Activated CD8-positive, alpha-beta T cell treated with anti-CD3 and anti-CD28 coated beads, Interleukin-2, amount 10 ng/mL, durations not matched to agents 7 days and 5 days (primary cell): ENCODE measurements around the gene FAR1. TPM values are rescaled to one million over a fixed set of nuclear protein-coding genes. Genes with fewer than 3 reads are reported as not detected.

ENCODE experiments used
- ATAC-seq: fragments of 150-1000 bp; cut with Tn5 transposase; one replicate; pipeline ENCODE4 v1.10.0; 2021; ENCODE audit warnings: moderate library complexity
- CTCF ChIA-PET: fragments of 350-600 bp; sonication (Branson Sonifier 250); formaldehyde crosslinking; loops from one replicate; lab custom pipeline; 2021; ENCODE audit warnings: antibody characterized with exemption; lab: Charles Lee
- POLR2A ChIA-PET: fragments of 350-600 bp; sonication (Branson Sonifier 250); formaldehyde crosslinking; loops from one replicate; lab custom pipeline; 2021; ENCODE audit warnings: antibody characterized with exemption; lab: Charles Lee
- DNase-seq: peaks from one replicate; pipeline ENCODE4 v3.0.0-alpha.2; 2020
- H3K27ac Mint-ChIP-seq: one replicate; pipeline ENCODE4 v1.8.0; 2021; ENCODE audit warnings: mild to moderate bottlenecking, mixed read lengths
- H3K27me3 Mint-ChIP-seq: one replicate; pipeline ENCODE4 v1.8.0; 2021; ENCODE audit warnings: low read depth, mixed read lengths
- H3K36me3 Mint-ChIP-seq: one replicate; pipeline ENCODE4 v1.8.0; 2021; ENCODE audit warnings: low read depth, mixed read lengths
- H3K4me1 Mint-ChIP-seq: one replicate; pipeline ENCODE4 v1.8.0; 2021; ENCODE audit warnings: low read depth, mixed read lengths
- H3K4me3 Mint-ChIP-seq: one replicate; pipeline ENCODE4 v1.8.0; 2021; ENCODE audit warnings: mild to moderate bottlenecking, mixed read lengths
- H3K9me3 Mint-ChIP-seq: one replicate; pipeline ENCODE4 v1.8.0; 2022; ENCODE audit warnings: mixed read lengths; ENCODE audit not compliant: insufficient read depth
- total RNA-seq, 2 experiments: library from RNA; stranded (reverse); gene quantifications; one replicate each; pipeline ENCODE4 v1.2.3, GENCODE V29; 2021

Gene FAR1
- total RNA-seq, 2 experiments from 2014 or later = 65.3 to 65.8 TPM

DNA sequence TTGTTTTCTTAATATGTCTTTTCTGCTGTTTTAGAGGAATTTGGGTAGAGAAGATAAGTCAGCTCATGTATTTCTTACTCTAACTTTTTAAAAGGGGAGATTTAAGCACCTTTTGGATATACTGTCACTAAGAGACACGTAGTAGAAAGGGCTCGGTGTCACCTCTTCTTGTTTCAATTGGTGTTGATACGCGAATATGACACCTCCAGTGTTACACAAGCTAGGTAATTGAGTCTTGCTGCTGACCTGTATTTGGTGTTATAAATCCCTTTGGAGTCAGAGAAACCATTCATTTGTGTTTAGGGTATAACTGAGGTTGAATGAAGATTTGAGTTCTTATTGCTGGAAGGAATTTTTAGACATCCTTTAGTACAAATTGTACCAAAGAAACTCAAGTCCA, 25.6 kb downstream of the FAR1 start:
- H3K9me3 Mint-ChIP-seq = peaks cover 4% of the 10 kb centered on the region
- H3K27ac Mint-ChIP-seq = no peak overlapping the region
- peaks cover 29% of the 10 kb centered on the region for H3K36me3 Mint-ChIP-seq
- H3K27me3 Mint-ChIP-seq = no peaks in the 10 kb centered on the region
- H3K4me1 Mint-ChIP-seq = peaks cover 5% of the 10 kb centered on the region
- CTCF ChIA-PET = interaction anchor here (0.7 to 1.9 kb wide), 2 partner anchors 8 to 115 kb away, joined by 3 to 6 read pairs; no protein-coding TSS in a partner anchor
- H3K4me3 Mint-ChIP-seq = no peak overlapping the region
- POLR2A ChIA-PET = no interaction called here
- ATAC-seq (no peak), DNase-seq (no peak)

DNA sequence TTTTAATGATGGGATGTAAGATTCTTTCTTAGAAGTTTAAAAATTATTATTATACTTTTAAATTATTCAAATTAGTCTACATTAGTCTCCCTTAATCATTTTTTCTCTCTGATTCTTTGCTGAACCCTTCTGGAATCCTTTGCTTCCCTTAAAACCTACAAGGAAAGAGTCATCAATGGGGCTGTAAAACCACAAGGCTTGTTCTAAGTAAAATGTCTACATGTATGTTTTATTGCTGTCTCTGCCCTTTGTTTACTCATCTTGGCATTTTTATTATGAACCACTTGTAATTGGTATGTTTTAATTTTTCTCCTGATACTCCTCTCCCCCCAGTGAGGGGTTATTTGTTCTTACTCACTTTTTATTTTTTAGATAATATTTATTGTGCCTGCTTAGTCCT, 27.4 kb downstream of the FAR1 start:
- Mint-ChIP-seq H3K4me3 (no peak overlapping the region), H3K4me1 (peaks cover 5% of the 10 kb centered on the region), H3K36me3 (peaks cover 22% of the 10 kb centered on the region), H3K27me3 (no peaks in the 10 kb centered on the region), H3K9me3 (no peaks in the 10 kb centered on the region), H3K27ac (no peak overlapping the region)
- POLR2A ChIA-PET = no interaction called here
- ATAC-seq (no peak), DNase-seq (no peak)
- CTCF ChIA-PET = no interaction called here

DNA sequence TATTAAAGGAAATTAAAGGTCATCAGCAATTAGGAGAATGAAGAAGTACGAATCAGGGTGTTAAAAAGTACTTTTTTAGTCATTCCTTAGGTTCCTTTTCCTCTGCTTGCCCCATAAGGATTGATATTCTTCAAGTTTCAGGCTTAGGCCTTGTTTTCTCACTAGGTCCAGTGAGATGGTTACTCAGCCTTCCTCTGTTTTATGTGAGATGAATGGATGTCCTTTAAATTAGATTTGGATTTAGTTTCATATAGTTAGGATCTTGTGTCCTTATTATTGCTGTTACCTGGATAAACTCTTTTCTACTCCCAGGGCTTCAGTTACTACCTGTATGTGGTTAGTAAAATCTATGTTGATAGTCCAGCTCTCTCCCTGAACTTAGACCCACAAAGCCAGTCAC, 29.2 kb downstream of the FAR1 start:
- CTCF ChIA-PET = no interaction called here
- peaks cover 26% of the 10 kb centered on the region for H3K36me3 Mint-ChIP-seq

DNA sequence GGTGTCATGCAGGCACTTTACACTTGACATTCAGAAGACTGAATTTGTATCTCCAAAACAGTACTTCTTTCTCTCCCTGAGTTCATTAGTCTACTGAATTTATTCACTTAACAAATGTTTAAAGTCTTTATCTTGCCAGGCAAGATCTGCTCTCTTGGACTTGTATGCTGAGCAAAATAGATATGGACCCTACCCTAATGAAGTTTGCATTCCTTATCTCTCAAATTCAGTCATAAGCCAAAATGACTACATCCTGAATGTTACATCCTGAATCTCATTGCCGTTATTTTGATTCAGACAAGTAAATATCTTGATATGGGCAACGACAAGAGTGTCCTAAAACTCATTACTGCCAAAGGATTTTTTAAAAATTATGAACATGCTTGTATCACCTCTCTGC, 29.7 kb downstream of the FAR1 start:
- no peaks in the 10 kb centered on the region for H3K9me3 Mint-ChIP-seq
- H3K4me1 Mint-ChIP-seq = peaks cover 2% of the 10 kb centered on the region
- H3K27ac Mint-ChIP-seq = no peak overlapping the region
- H3K36me3 Mint-ChIP-seq = peaks cover 28% of the 10 kb centered on the region
- ATAC-seq (no peak), DNase-seq (no peak)
- H3K27me3 Mint-ChIP-seq = no peaks in the 10 kb centered on the region
- H3K4me3 Mint-ChIP-seq = no peak overlapping the region
- POLR2A ChIA-PET = no interaction called here
- CTCF ChIA-PET = no interaction called here

More for the DNA sequence above, 29.2 kb downstream of the FAR1 start:
- H3K4me1 Mint-ChIP-seq = peaks cover 4% of the 10 kb centered on the region
- no peak for ATAC-seq
- no peak overlapping the region for H3K27ac Mint-ChIP-seq
- POLR2A ChIA-PET = no interaction called here
- H3K4me3 Mint-ChIP-seq = no peak overlapping the region
- no peaks in the 10 kb centered on the region for H3K27me3 Mint-ChIP-seq
- no peak for DNase-seq
- H3K9me3 Mint-ChIP-seq = no peaks in the 10 kb centered on the region

DNA sequence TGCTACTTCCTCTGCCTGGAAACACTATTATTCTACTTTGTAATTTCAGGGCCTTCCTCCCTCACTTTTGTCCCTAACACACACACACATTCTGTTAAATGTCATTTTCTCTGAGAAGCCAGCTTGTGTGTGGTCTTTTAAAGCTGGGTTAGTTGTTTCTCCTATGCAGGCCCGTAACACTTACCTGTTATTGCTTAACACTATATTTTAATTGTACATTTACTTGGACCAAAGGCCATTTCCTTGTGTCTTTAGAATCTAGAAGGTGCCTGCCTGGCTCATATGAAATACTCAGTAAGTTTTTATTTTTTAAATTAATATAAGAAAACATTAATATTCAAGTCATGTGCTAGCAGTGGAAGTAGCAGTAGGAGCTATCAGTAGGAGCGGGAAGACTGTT, 30.6 kb downstream of the FAR1 start:
- ATAC-seq (no peak), DNase-seq (no peak)
- Mint-ChIP-seq H3K4me1 (no peaks in the 10 kb centered on the region), H3K27ac (no peak overlapping the region), H3K27me3 (no peaks in the 10 kb centered on the region), H3K36me3 (peaks cover 34% of the 10 kb centered on the region), H3K9me3 (no peaks in the 10 kb centered on the region), H3K4me3 (no peak overlapping the region)
- CTCF ChIA-PET = interaction anchor here (0.6 kb wide), 1 partner anchor 471 kb away, joined by 3 read pairs; no protein-coding TSS in a partner anchor
- POLR2A ChIA-PET = no interaction called here

DNA sequence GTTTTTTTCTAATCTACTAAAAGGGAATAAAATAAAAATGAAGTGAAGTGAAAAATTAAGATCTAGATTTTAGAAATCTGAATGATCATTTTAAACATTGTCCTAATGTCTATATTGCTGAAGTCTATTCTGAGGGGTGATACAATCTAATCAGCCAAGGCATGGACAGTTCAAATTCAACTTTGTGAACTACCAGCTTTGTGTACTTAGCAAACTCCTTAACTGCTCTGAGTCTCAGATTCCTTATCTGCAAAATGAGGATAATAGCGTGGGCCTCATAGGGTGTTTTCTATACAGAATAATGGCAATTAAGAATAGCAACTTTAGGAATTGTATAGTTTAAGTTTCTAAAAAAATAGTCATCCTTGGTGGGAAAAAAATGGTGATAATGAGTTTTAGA, 31.4 kb downstream of the FAR1 start:
- Mint-ChIP-seq H3K36me3 (peaks cover 35% of the 10 kb centered on the region), H3K4me1 (no peaks in the 10 kb centered on the region), H3K27me3 (no peaks in the 10 kb centered on the region), H3K9me3 (no peaks in the 10 kb centered on the region), H3K27ac (no peak overlapping the region), H3K4me3 (no peak overlapping the region)
- CTCF ChIA-PET = no interaction called here
- ATAC-seq = no peak
- no peak for DNase-seq
- POLR2A ChIA-PET = no interaction called here

DNA sequence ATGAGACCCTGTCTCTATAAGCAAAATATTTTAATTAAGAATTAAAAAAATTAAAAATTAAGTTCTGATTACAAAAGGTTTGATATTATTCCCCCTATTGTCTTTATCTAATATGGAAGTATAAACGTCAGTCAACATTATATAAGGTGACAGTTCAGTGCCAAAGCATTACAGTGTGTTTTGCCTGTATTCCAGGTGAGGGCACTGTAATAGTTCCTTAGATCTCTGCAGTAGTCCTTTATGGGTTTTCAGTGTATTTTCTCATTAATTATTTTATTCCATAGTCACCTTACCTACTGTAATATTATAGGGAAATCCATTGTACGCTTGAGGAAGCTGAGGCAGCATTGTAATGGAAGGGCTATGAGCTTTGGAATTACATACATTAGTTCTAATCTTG, 33.0 kb downstream of the FAR1 start:
- H3K27ac Mint-ChIP-seq = no peak overlapping the region
- no peaks in the 10 kb centered on the region for H3K27me3 Mint-ChIP-seq
- H3K9me3 Mint-ChIP-seq = no peaks in the 10 kb centered on the region
- no peak for DNase-seq
- H3K36me3 Mint-ChIP-seq = peaks cover 31% of the 10 kb centered on the region
- H3K4me1 Mint-ChIP-seq = no peaks in the 10 kb centered on the region
- CTCF ChIA-PET = interaction anchor here (1.0 to 1.5 kb wide), 2 partner anchors 8 to 71 kb away, joined by 3 to 6 read pairs; no protein-coding TSS in a partner anchor
- ATAC-seq = no peak
- no peak overlapping the region for H3K4me3 Mint-ChIP-seq
- POLR2A ChIA-PET = no interaction called here

DNA sequence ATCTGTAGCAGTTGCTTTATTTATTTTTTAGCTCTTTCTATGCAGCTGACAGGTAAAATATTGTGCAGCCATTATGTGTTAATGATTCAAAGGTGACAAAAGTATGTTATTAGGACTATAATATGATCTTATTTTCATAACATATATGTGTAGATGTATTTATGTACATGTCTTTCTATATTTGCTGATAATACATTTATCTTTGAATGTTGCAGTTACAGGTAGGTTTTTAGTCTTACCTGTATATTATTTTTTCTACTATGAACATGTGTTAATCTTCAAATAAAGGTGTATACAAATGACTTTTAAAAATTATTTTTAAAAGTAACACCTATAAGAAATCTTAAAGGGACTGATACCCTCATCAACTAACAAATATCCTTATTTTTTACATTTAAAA, 33.6 kb downstream of the FAR1 start:
- no peaks in the 10 kb centered on the region for H3K4me1 Mint-ChIP-seq
- DNase-seq = no peak
- CTCF ChIA-PET = interaction anchor here (1.5 kb wide), 1 partner anchor 9 kb away, joined by 6 read pairs; no protein-coding TSS in a partner anchor
- H3K36me3 Mint-ChIP-seq = peaks cover 33% of the 10 kb centered on the region
- no peaks in the 10 kb centered on the region for H3K9me3 Mint-ChIP-seq
- no peaks in the 10 kb centered on the region for H3K27me3 Mint-ChIP-seq
- no peak overlapping the region for H3K27ac Mint-ChIP-seq
- POLR2A ChIA-PET = no interaction called here
- H3K4me3 Mint-ChIP-seq = no peak overlapping the region
- ATAC-seq = no peak

DNA sequence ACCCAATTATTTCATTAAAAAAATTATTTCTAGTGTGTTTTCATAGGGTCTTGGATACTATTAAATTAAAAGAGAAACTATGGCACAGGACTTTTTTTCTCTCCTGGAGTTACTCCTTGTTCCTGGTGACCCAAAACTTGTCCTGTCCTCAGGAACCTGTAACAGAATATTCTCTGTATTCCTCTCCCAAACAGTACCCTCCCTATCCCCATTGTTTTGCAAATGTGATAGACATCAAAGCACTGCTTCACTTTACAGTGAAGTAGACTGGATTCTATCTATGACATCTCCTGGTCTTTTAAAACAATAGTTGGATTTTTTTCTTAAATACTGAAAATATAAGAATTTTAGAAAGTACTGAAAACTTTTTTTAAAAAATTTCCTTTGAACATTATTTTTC, 37.2 kb downstream of the FAR1 start:
- no peak overlapping the region for H3K27ac Mint-ChIP-seq
- no peak for ATAC-seq
- POLR2A ChIA-PET = no interaction called here
- no peak overlapping the region for H3K4me3 Mint-ChIP-seq
- no peaks in the 10 kb centered on the region for H3K4me1 Mint-ChIP-seq
- no peak for DNase-seq
- no peaks in the 10 kb centered on the region for H3K9me3 Mint-ChIP-seq
- H3K36me3 Mint-ChIP-seq = peaks cover 36% of the 10 kb centered on the region
- CTCF ChIA-PET = no interaction called here
- no peaks in the 10 kb centered on the region for H3K27me3 Mint-ChIP-seq

DNA sequence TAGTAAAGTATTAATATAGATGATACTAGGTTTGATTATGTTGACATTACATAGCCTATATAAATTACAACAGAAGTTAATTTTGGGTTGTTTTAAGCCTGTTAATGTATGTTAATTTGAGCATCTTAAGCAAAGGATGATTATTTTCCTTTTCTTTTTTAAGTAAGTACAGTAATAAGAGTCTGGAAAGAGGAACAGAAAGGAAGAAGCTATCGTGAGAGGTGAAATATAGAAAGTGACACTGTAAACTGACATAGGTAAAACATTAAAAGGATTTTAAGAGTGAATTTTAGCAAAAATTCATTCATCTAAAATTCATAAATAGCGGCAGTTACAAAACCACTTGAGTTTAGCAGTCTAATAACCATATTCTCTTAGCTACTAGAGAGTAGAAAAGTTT, 45.5 kb downstream of the FAR1 start:
- ChIA-PET CTCF (interaction anchor here (1.0 kb wide), 1 partner anchor 46 kb away, joined by 3 read pairs; no protein-coding TSS in a partner anchor), POLR2A (interaction anchor here (0.7 kb wide), 1 partner anchor 148 kb away, joined by 6 read pairs; no protein-coding TSS in a partner anchor)
- Mint-ChIP-seq H3K4me1 (peaks cover 7% of the 10 kb centered on the region), H3K27ac (no peak overlapping the region), H3K27me3 (no peaks in the 10 kb centered on the region), H3K4me3 (no peak overlapping the region), H3K36me3 (peaks cover 58% of the 10 kb centered on the region), H3K9me3 (no peaks in the 10 kb centered on the region)
- ATAC-seq (no peak), DNase-seq (no peak)

DNA sequence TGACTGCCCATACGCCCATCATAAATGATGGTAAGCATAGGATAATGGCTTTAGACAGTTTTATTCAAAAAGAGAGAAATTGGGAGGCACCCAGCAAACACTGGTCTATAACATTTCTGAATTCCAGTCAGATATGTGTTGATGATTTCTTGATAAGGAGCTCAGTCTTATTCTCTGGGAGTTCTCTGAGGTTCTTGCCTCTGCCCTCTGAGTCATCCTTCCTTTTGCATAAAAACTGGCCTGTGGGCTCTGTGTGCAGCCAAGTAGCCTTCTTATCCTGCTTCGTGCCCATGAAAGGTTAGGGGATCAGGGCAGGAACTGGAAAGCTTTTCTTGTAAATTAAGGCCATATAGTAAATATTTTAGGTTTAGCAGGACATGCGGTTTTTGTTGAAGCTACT, 48.9 kb downstream of the FAR1 start:
- ChIA-PET CTCF (interaction anchor here (1.4 kb wide), 1 partner anchor 10 kb away, joined by 3 read pairs; no protein-coding TSS in a partner anchor), POLR2A (no interaction called here)
- no peak overlapping the region for H3K4me3 Mint-ChIP-seq
- no peak overlapping the region for H3K27ac Mint-ChIP-seq
- H3K27me3 Mint-ChIP-seq = no peaks in the 10 kb centered on the region
- peaks cover 54% of the 10 kb centered on the region for H3K36me3 Mint-ChIP-seq
- no peak for ATAC-seq
- DNase-seq = no peak
- peaks cover 7% of the 10 kb centered on the region for H3K4me1 Mint-ChIP-seq
- no peaks in the 10 kb centered on the region for H3K9me3 Mint-ChIP-seq

DNA sequence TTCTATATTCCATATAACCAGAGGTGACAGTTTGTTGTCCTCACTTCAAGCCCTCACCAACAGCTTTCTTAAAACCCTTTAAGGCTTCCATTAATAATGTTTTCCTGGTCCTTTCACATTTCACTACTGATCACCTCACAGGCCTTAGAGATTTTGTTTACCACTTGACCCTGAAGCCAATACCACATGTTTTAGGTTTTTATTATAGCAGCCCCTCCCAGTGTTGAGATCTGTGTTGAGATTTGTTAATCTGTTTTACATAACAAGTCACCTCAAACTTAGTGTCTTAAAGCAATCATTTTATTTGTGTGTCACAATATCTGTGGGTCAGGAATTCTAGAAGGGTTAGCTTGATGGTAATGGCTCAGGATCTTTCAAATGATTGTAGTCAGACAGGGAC, 49.9 kb downstream of the FAR1 start:
- ATAC-seq = no peak
- CTCF ChIA-PET = no interaction called here

DNA sequence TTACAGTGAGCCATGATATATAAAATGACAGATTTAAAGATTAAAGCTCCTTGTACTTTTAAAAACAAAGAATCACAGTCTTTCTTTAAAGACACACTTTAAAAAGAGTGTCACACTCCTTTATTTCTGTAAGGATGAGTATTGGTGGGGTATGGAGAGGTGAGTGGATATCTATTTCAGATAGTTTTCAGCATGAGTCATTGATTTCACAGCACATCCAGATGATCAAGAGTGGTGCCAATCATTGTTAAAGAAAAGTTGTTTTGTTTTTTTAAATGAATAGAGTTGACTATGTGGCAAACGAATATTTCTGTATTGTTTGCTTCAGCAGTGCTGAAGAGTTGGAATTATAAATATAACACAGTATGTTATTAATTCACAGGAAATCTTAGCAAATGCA, 52.5 kb downstream of the FAR1 start:
- H3K9me3 Mint-ChIP-seq = no peaks in the 10 kb centered on the region
- POLR2A ChIA-PET = no interaction called here
- H3K27me3 Mint-ChIP-seq = no peaks in the 10 kb centered on the region
- CTCF ChIA-PET = no interaction called here
- no peak overlapping the region for H3K27ac Mint-ChIP-seq
- H3K4me3 Mint-ChIP-seq = no peak overlapping the region
- DNase-seq (no peak), ATAC-seq (no peak)
- H3K36me3 Mint-ChIP-seq = peaks cover 42% of the 10 kb centered on the region
- peaks cover 6% of the 10 kb centered on the region for H3K4me1 Mint-ChIP-seq

More for the DNA sequence above, 49.9 kb downstream of the FAR1 start:
- no peaks in the 10 kb centered on the region for H3K27me3 Mint-ChIP-seq
- no peaks in the 10 kb centered on the region for H3K9me3 Mint-ChIP-seq
- H3K27ac Mint-ChIP-seq = peak overlapping the region; percentile 39
- H3K4me1 Mint-ChIP-seq = peaks cover 7% of the 10 kb centered on the region
- peaks cover 55% of the 10 kb centered on the region for H3K36me3 Mint-ChIP-seq
- DNase-seq = no peak
- no peak overlapping the region for H3K4me3 Mint-ChIP-seq
- POLR2A ChIA-PET = no interaction called here
